HEK293 (cell line): ENCODE results near the gene PPFIBP1.

Source experiments
- CTCF ChIA-PET: fragments of 350-600 bp; formaldehyde crosslinking; extraction: SDS; loops from one replicate; lab custom pipeline; 2021; ENCODE audit warnings: antibody characterized with exemption; lab: Yijun Ruan, JAX
- POLR2A ChIA-PET: fragments of 300-600 bp; formaldehyde crosslinking; extraction: SDS; loops from one replicate; lab custom pipeline; 2020; ENCODE audit warnings: antibody characterized with exemption, inconsistent platforms; lab: Yijun Ruan, JAX
- H3K27ac ChIP-seq: fragments of 200-500 bp; sonication (Bioruptor generic); 2 replicates; pipeline ENCODE4 v1.5.1; 2014; ENCODE audit warnings: low read depth, low read length, control low read depth, inconsistent platforms; ENCODE audit errors: extremely low read depth
- H3K36me3 ChIP-seq, 2 experiments: fragments of 200-500 bp in 1 of 2; sonication (Bioruptor generic) in 1 of 2; 1 replicate in 1 of 2; 2 replicates in 1 of 2; pipeline ENCODE4 v1.5.1; 2014 to 2017; ENCODE audit warnings: inconsistent platforms in 2 of 2, low read length in 2 of 2; ENCODE audit not compliant: control insufficient read depth in 2 of 2, insufficient read depth in 1 of 2
- H3K4me1 ChIP-seq: fragments of 200-500 bp; sonication (Bioruptor generic); 2 replicates; pipeline ENCODE4 v1.5.1; 2014; ENCODE audit warnings: mild to moderate bottlenecking, low read length, inconsistent platforms; ENCODE audit not compliant: control insufficient read depth, insufficient read depth
- H3K4me3 ChIP-seq: 2 replicates; pipeline ENCODE4 v1.5.1; 2011; ENCODE audit warnings: low read depth, mild to moderate bottlenecking, control low read depth, low read length, moderate library complexity
- H3K9me3 ChIP-seq: fragments of 200-500 bp; sonication (Bioruptor generic); 2 replicates; pipeline ENCODE4 v1.5.1; 2014; ENCODE audit warnings: low read depth, low read length, inconsistent platforms; ENCODE audit not compliant: control insufficient read depth, insufficient read depth
- BCL11B ChIP-seq: fragments of 450-650 bp; formaldehyde crosslinking; IDR thresholded peaks from 2 replicates; pipeline ENCODE4 v1.5.1; 2016; ENCODE audit warnings: low read depth, missing biosample characterization, missing genetic modification characterization
- GLIS2 ChIP-seq: fragments of 450-650 bp; formaldehyde crosslinking; IDR thresholded peaks from 2 replicates; pipeline ENCODE4 v1.5.1; 2016; ENCODE audit warnings: missing biosample characterization, missing genetic modification characterization
- HOXC10 ChIP-seq: sonication (generic); formaldehyde crosslinking; IDR thresholded peaks from 2 replicates; pipeline ENCODE4 v1.8.1; 2023; ENCODE audit warnings: mild to moderate bottlenecking, missing genetic modification reagents
- KLF8 ChIP-seq: fragments of 450-650 bp; formaldehyde crosslinking; IDR thresholded peaks from 2 replicates; pipeline ENCODE4 v1.5.1; 2016; ENCODE audit warnings: missing biosample characterization, missing genetic modification characterization
- MZF1 ChIP-seq: fragments of 450-650 bp; formaldehyde crosslinking; IDR thresholded peaks from 2 replicates; pipeline ENCODE4 v1.5.1; 2017; ENCODE audit warnings: missing biosample characterization, missing genetic modification characterization, borderline replicate concordance
- SALL2 ChIP-seq: fragments of 450-650 bp; formaldehyde crosslinking; IDR thresholded peaks from 2 replicates; pipeline ENCODE4 v1.5.0; 2017; ENCODE audit warnings: missing biosample characterization, mild to moderate bottlenecking, missing genetic modification characterization, borderline replicate concordance
- ZBTB7A ChIP-seq: fragments of 450-650 bp; formaldehyde crosslinking; IDR thresholded peaks from 2 replicates; pipeline ENCODE4 v1.5.1; 2016; ENCODE audit warnings: low read depth, missing biosample characterization, missing genetic modification characterization
- ZNF10 ChIP-seq: fragments of 450-650 bp; formaldehyde crosslinking; IDR thresholded peaks from 2 replicates; pipeline ENCODE4 v1.5.1; 2017; ENCODE audit warnings: missing biosample characterization, missing genetic modification characterization
- ZNF175 ChIP-seq: fragments of 450-650 bp; formaldehyde crosslinking; IDR thresholded peaks from 2 replicates; pipeline ENCODE4 v1.5.1; 2016; ENCODE audit warnings: missing biosample characterization, missing genetic modification characterization
- ZNF24 ChIP-seq: fragments of 450-650 bp; formaldehyde crosslinking; IDR thresholded peaks from 2 replicates; pipeline ENCODE4 v1.5.1; 2016; ENCODE audit warnings: missing biosample characterization, missing genetic modification characterization
- ZNF292 ChIP-seq: fragments of 450-650 bp; formaldehyde crosslinking; IDR thresholded peaks from 2 replicates; pipeline ENCODE4 v1.5.1; 2016; ENCODE audit warnings: low read depth, missing biosample characterization, missing genetic modification characterization, borderline replicate concordance
- ZNF335 ChIP-seq: fragments of 450-650 bp; formaldehyde crosslinking; conservative IDR thresholded peaks from 2 replicates; pipeline ENCODE4 v1.5.1; 2016; ENCODE audit warnings: missing biosample characterization, missing genetic modification characterization
- ZNF350 ChIP-seq: fragments of 450-650 bp; formaldehyde crosslinking; IDR thresholded peaks from 2 replicates; pipeline ENCODE4 v1.5.0; 2017; ENCODE audit warnings: missing biosample characterization, mild to moderate bottlenecking, missing genetic modification characterization
- ZNF544 ChIP-seq: fragments of 450-650 bp; formaldehyde crosslinking; IDR thresholded peaks from 2 replicates; pipeline ENCODE4 v1.5.0; 2017; ENCODE audit warnings: missing biosample characterization, missing genetic modification characterization
- ZNF548 ChIP-seq: fragments of 450-650 bp; formaldehyde crosslinking; IDR thresholded peaks from 2 replicates; pipeline ENCODE4 v1.5.1; 2016; ENCODE audit warnings: missing biosample characterization, missing genetic modification characterization
- ZNF596 ChIP-seq: fragments of 450-650 bp; IDR thresholded peaks from 2 replicates; pipeline ENCODE4 v1.5.0; 2018; ENCODE audit warnings: missing biosample characterization, mild to moderate bottlenecking, missing genetic modification characterization, moderate library complexity
- ZNF624 ChIP-seq: fragments of 450-650 bp; formaldehyde crosslinking; IDR thresholded peaks from 2 replicates; pipeline ENCODE4 v1.5.1; 2017; ENCODE audit warnings: missing biosample characterization, missing genetic modification characterization
- ZNF654 ChIP-seq: fragments of 450-650 bp; formaldehyde crosslinking; IDR thresholded peaks from 2 replicates; pipeline ENCODE4 v1.5.1; 2016; ENCODE audit warnings: low read depth, missing biosample characterization, missing genetic modification characterization
- ZNF658 ChIP-seq: fragments of 450-650 bp; formaldehyde crosslinking; IDR thresholded peaks from 2 replicates; pipeline ENCODE4; 2016; ENCODE audit warnings: missing biosample characterization, missing genetic modification characterization
- ZNF837 ChIP-seq: fragments of 450-650 bp; formaldehyde crosslinking; IDR thresholded peaks from 2 replicates; pipeline ENCODE4 v1.5.1; 2016; ENCODE audit warnings: missing biosample characterization, missing genetic modification characterization
- TF ChIP-seq, protein P1 (sequence below): fragments of 450-650 bp; formaldehyde crosslinking; IDR thresholded peaks from 2 replicates; pipeline ENCODE4 v1.5.1; 2016; ENCODE audit warnings: missing biosample characterization, missing genetic modification characterization
- TF ChIP-seq, protein P2 (sequence below): fragments of 450-650 bp; formaldehyde crosslinking; IDR thresholded peaks from 2 replicates; pipeline ENCODE4 v1.5.1; 2016; ENCODE audit warnings: missing biosample characterization, missing genetic modification characterization
- TF ChIP-seq, protein P3 (sequence below): fragments of 450-650 bp; IDR thresholded peaks from 2 replicates; pipeline ENCODE4 v1.5.1; 2018; ENCODE audit warnings: missing biosample characterization, missing genetic modification characterization

The PPFIBP1 gene

DNA sequence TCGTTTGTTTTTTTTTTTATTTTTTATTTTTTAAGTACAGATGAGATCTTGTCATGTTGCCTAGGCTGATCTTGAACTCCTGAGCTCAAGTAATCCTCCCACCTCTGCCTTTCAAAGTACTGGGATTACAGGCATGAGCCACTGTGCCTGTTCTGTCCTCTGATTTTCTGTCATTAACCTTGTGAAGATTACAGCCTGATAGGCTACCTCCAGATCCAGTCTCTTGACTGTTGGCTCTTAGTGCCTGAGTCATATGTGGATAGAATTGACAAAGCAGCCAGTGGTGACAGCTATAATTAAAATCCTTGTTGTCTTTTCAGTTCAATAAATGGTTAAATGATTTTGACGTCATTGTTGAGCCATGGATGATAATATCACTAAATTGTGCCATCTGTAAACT lies 151.0 kb downstream of the PPFIBP1 start:
- Histone ChIP-seq H3K4me3 (no peak overlapping the region), H3K27ac (no peak overlapping the region), H3K9me3 (no peaks in the 10 kb centered on the region), H3K4me1 (no peaks in the 10 kb centered on the region), H3K36me3 (peaks cover 0 to 14% of the 10 kb centered on the region in 2 experiments; a peak in 1 of 3 replicates)
- POLR2A ChIA-PET, result interaction anchor here (1.2 kb wide), 1 partner anchor 35 kb away, joined by 4 read pairs; no protein-coding TSS in a partner anchor
- CTCF ChIA-PET, result interaction anchor here (1.7 kb wide), 1 partner anchor 22 kb away, joined by 6 read pairs; no protein-coding TSS in a partner anchor
- TF ChIP-seq, protein P1, sequence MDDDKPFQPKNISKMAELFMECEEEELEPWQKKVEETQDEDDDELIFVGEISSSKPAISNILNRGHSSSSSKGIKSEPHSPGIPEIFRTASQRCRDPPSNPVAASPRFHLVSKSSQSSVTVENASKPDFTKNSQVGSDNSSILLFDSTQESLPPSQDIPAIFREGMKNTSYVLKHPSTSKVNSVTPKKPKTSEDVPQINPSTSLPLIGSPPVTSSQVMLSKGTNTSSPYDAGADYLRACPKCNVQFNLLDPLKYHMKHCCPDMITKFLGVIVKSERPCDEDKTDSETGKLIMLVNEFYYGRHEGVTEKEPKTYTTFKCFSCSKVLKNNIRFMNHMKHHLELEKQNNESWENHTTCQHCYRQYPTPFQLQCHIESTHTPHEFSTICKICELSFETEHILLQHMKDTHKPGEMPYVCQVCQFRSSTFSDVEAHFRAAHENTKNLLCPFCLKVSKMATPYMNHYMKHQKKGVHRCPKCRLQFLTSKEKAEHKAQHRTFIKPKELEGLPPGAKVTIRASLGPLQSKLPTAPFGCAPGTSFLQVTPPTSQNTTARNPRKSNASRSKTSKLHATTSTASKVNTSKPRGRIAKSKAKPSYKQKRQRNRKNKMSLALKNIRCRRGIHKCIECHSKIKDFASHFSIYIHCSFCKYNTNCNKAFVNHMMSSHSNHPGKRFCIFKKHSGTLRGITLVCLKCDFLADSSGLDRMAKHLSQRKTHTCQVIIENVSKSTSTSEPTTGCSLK (tag by site-specific recombination), result no peak
- TF ChIP-seq ZBTB7A (tag by site-specific recombination) (no peak), BCL11B (tag by site-specific recombination) (no peak), ZNF175 (tag by site-specific recombination) (no peak), ZNF654 (no peak), SALL2 (no peak), ZNF658 (tag by site-specific recombination) (no peak), KLF8 (tag by site-specific recombination) (no peak), ZNF24 (tag by site-specific recombination) (no peak), ZNF544 (no peak)
- TF ChIP-seq, protein P2, sequence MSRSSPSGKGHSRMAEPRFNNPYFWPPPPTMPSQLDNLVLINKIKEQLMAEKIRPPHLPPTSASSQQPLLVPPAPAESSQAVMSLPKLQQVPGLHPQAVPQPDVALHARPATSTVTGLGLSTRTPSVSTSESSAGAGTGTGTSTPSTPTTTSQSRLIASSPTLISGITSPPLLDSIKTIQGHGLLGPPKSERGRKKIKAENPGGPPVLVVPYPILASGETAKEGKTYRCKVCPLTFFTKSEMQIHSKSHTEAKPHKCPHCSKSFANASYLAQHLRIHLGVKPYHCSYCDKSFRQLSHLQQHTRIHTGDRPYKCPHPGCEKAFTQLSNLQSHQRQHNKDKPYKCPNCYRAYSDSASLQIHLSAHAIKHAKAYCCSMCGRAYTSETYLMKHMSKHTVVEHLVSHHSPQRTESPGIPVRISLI, result no peak

DNA sequence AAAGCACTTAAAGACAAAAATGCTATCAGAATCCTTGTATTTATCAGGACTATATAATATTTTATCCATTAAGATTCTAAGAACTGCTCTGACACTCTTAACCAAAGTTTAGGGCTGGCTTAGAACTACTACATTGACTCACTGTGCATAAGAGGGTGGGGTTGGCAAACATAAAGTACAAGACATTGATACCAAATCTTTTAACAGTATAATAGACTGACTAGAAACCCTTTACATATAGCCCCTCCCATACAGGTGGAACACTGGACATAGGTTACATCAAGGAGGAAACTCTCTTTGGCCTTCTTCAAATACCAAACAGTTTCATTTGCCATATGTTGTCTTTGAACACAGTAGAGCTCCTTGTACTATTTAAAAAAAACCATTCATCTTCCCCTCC lies 156.6 kb downstream of the PPFIBP1 start:
- TF ChIP-seq ZNF335 (tag by site-specific recombination) (no peak), HOXC10 (CRISPR knock-in tag) (no peak), GLIS2 (tag by site-specific recombination) (no peak), ZNF596 (no peak), ZNF175 (tag by site-specific recombination) (no peak), ZNF10 (tag by site-specific recombination) (no peak), ZNF292 (no peak), MZF1 (tag by site-specific recombination) (no peak), SALL2 (no peak), ZNF350 (tag by site-specific recombination) (no peak), ZNF624 (tag by site-specific recombination) (no peak), ZNF837 (tag by site-specific recombination) (no peak), ZNF548 (tag by site-specific recombination) (no peak)
- TF ChIP-seq, protein P3, sequence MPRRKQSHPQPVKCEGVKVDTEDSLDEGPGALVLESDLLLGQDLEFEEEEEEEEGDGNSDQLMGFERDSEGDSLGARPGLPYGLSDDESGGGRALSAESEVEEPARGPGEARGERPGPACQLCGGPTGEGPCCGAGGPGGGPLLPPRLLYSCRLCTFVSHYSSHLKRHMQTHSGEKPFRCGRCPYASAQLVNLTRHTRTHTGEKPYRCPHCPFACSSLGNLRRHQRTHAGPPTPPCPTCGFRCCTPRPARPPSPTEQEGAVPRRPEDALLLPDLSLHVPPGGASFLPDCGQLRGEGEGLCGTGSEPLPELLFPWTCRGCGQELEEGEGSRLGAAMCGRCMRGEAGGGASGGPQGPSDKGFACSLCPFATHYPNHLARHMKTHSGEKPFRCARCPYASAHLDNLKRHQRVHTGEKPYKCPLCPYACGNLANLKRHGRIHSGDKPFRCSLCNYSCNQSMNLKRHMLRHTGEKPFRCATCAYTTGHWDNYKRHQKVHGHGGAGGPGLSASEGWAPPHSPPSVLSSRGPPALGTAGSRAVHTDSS (tag by site-specific recombination), result no peak
- ChIA-PET CTCF (no interaction called here), POLR2A (no interaction called here)
- peaks cover 0 to 33% of the 10 kb centered on the region in 2 experiments; a peak in 2 of 3 replicates for H3K36me3 ChIP-seq
- H3K9me3 ChIP-seq, result no peaks in the 10 kb centered on the region
- H3K4me1 ChIP-seq, result no peaks in the 10 kb centered on the region
- H3K4me3 ChIP-seq, result no peak overlapping the region
- H3K27ac ChIP-seq, result no peak overlapping the region
